ENCODE measurements around the gene RASD2. TPM values are rescaled to one million over a fixed set of nuclear protein-coding genes. Genes with fewer than 3 reads are reported as not detected.

Gene RASD2
- total RNA-seq, 1 experiment from 2014 or later, result 2.4 TPM

- no peak for TF ChIP-seq SIN3A (IDR thresholded peaks at IDR 0.05; ENCODE audit: low read depth)
- no peak for TF ChIP-seq SP1 (IDR thresholded peaks at IDR 0.05; ENCODE audit: low read depth)
- TF ChIP-seq POLR2AphosphoS5 (IDR thresholded peaks at IDR 0.05; ENCODE audit: low read depth, low read length), result no peak
- TF ChIP-seq YY1 (IDR thresholded peaks at IDR 0.05; ENCODE audit: extremely low read depth, insufficient replicate concordance, low read depth, low read length), result no peak
- TF ChIP-seq ZFX (IDR thresholded peaks at IDR 0.05), result no peak
- TF ChIP-seq ATF3 (IDR thresholded peaks at IDR 0.05), result no peak
- TF ChIP-seq REST (IDR thresholded peaks at IDR 0.05; ENCODE audit: low read depth), result no peak
- TF ChIP-seq MAX (IDR thresholded peaks at IDR 0.05), result no peak
- no peak for TF ChIP-seq CTCF (IDR thresholded peaks at IDR 0.05 in 2 of 3, conservative IDR thresholded peaks at IDR 0.05 in 1 of 3; ENCODE audit: borderline replicate concordance in 1 of 3, insufficient read depth in 1 of 3, low read depth in 2 of 3, low read length in 2 of 3)
- no peak for TF ChIP-seq ELF1 (IDR thresholded peaks at IDR 0.05; ENCODE audit: borderline replicate concordance, low read depth)
- TF ChIP-seq EZH2phosphoT487 (IDR thresholded peaks at IDR 0.05; ENCODE audit: borderline replicate concordance), result no peak
- no peak for TF ChIP-seq ZNF274 (IDR thresholded peaks at IDR 0.05; ENCODE audit: low read depth, low read length)
- TF ChIP-seq EZH2 (IDR thresholded peaks at IDR 0.05), result no peak
- TF ChIP-seq TCF7L2 (IDR thresholded peaks at IDR 0.05; ENCODE audit: borderline replicate concordance, extremely low read depth, insufficient read depth, insufficient read length), result no peak
- no peak for TF ChIP-seq SRF (IDR thresholded peaks at IDR 0.05; ENCODE audit: low read depth)
- H3K4me1 ChIP-seq (ENCODE audit: control insufficient read depth in 1 of 2, insufficient read depth in 2 of 2, low read length in 2 of 2), result peaks cover 7 to 14% of the 10 kb centered on the region in 2 experiments; a peak in 3 of 4 replicates
- H3K27me3 ChIP-seq (ENCODE audit: insufficient read depth, low read length), result no peaks in the 10 kb centered on the region
- no peak overlapping the region for H3K4me3 ChIP-seq (replicated peaks in 1 of 2; ENCODE audit: low read depth in 1 of 2, low read length in 2 of 2)
- ChIA-PET CTCF (no interaction called here), POLR2A (no interaction called here), RAD21 (ENCODE audit: low non-redundant PET in 1 of 2, low total read pairs in 2 of 2, uncharacterized antibody in 2 of 2, unreplicated experiment in 2 of 2) (no interaction called here)
- DNase-seq (ENCODE audit: low read depth, low spot score) (no peak), ATAC-seq (no peak)
- intact Hi-C loops (cut with micrococcal nuclease), result no loop called here
- no peaks in the 10 kb centered on the region for H3K9me2 ChIP-seq (ENCODE audit: insufficient read depth)
- H3K4me2 ChIP-seq (ENCODE audit: low read length), result no peak overlapping the region
- no peak overlapping the region for H3K9ac ChIP-seq (ENCODE audit: low read length)
- no peak overlapping the region for H2AFZ ChIP-seq (ENCODE audit: low read depth, low read length, poor library complexity, severe bottlenecking)
- no peak overlapping the region for H3K27ac ChIP-seq (ENCODE audit: low read depth, low read length)
- H4K20me1 ChIP-seq (ENCODE audit: insufficient read depth), result no peaks in the 10 kb centered on the region
- H3K79me2 ChIP-seq (ENCODE audit: insufficient read depth, low read length), result no peaks in the 10 kb centered on the region
- H3K36me3 ChIP-seq (ENCODE audit: control insufficient read depth in 1 of 2, insufficient read depth in 2 of 2, low read length in 2 of 2), result no peaks in the 10 kb centered on the region
- no TSS peak for BruUV-seq (replicated peaks)
- H3K9me3 ChIP-seq (ENCODE audit: control insufficient read depth in 1 of 2, insufficient read depth in 1 of 2, low read depth in 1 of 2, low read length in 2 of 2), result no peaks in the 10 kb centered on the region
Observed at GRCh38 chr22:35533365-35534029, 7.1 kb upstream of the RASD2 start.

All from HCT116 (cell line).